ENCODE data around the gene TEC.
"Not testable (repeated sequence)": the region's sequence is repeated elsewhere in the genome, so short reads cannot be mapped to it uniquely, and the experiment has no call there.

TEC gene

DNA sequence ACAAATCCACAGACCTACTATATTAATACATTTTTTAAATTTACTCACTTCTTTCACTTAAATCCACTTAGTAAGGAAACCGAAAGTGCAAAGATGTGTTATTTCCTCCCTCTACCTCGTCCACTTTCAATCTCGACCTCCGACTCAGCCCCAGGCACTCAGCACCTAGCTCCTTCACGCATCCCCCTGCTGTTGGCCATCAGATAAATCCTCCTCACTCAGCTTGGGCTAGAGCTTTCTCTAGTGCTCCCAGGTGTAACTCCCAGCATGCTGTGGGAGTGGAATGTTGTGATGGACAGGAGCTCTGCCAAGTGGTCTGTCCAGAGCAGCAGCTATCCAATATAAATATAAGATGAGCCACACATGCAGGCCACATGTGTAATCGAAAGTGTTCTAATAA, 26.7 kb upstream of the TEC start:
- Histone ChIP-seq H3K27me3 (ENCODE audit: control insufficient read depth in 1 of 2, insufficient read depth in 2 of 2, low read length in 2 of 2) (no peaks in the 10 kb centered on the region), H3K4me1 (ENCODE audit: control insufficient read depth in 1 of 2, insufficient read depth in 2 of 2, low read length in 2 of 2) (no peaks in the 10 kb centered on the region), H3K4me3 (ENCODE audit: low read depth in 1 of 2, low read length in 2 of 2) (no peak overlapping the region), H3K36me3 (ENCODE audit: control insufficient read depth in 1 of 2, insufficient read depth in 2 of 2, low read length in 2 of 2) (no peaks in the 10 kb centered on the region), H3K9ac (ENCODE audit: low read depth in 1 of 2, low read length in 2 of 2) (no peak overlapping the region), H3K9me3 (ENCODE audit: control insufficient read depth in 1 of 2, low read length in 2 of 2) (no peaks in the 10 kb centered on the region), H3K27ac (ENCODE audit: low read depth, low read length) (no peak overlapping the region)

DNA sequence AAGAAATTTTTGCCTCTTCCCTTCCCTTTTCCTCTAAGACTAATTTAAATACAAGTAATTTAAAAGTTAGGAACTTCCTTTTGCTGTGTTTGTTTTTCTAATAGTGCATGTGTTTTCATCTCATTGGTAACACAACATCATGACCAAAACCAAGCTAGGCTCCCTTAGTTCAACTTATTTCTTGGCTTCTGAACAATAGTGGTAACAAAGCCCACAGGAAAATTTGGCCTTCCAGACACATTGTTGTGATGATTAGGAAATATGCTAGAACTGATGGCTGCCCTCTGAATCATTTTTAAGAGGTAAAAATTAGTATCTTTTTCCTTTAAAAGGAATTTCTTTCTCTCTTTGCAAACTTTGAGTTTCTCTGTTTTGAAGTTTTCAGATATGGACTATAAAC, 25.5 kb upstream of the TEC start:
- Histone ChIP-seq H3K4me3 (ENCODE audit: low read depth in 1 of 2, low read length in 2 of 2) (no peak overlapping the region), H3K27me3 (ENCODE audit: control insufficient read depth in 1 of 2, insufficient read depth in 2 of 2, low read length in 2 of 2) (no peaks in the 10 kb centered on the region), H3K36me3 (ENCODE audit: control insufficient read depth in 1 of 2, insufficient read depth in 2 of 2, low read length in 2 of 2) (no peaks in the 10 kb centered on the region), H3K27ac (ENCODE audit: low read depth, low read length) (no peak overlapping the region), H3K4me1 (ENCODE audit: control insufficient read depth in 1 of 2, insufficient read depth in 2 of 2, low read length in 2 of 2) (no peaks in the 10 kb centered on the region), H3K9ac (ENCODE audit: low read depth in 1 of 2, low read length in 2 of 2) (no peak overlapping the region), H3K9me3 (ENCODE audit: control insufficient read depth in 1 of 2, low read length in 2 of 2) (no peaks in the 10 kb centered on the region)

DNA sequence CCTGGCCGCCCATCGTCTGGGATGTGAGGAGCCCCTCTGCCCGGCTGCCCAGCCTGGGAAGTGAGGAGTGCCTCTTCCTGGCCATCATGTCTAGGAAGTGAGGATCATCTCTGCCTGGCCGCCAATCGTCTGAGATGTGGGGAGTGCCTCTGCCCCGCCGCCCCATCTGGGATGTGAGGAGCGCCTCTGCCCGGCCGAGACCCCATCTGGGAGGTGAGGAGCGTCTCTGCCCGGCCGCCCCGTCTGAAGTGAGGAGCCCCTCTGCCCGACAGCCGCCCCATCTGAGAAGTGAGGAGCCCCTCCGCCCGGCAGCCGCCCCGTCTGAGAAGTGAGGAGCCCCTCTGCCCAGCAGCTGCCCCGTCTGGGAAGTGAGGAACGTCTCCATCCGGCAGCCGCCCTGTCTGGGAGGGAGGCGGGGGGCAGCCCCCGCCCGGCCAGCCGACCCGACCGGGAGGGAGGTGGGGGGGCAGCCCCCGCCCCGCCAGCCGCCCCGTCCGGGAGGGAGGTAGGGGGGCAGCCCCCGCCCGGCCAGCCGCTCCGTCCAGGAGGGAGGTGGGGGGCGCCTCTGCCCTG, 22.7 kb upstream of the TEC start:
- not testable (repeated sequence) for H3K27me3 ChIP-seq (ENCODE audit: control insufficient read depth in 1 of 2, insufficient read depth in 2 of 2, low read length in 2 of 2); H3K4me1 ChIP-seq (ENCODE audit: control insufficient read depth in 1 of 2, insufficient read depth in 2 of 2, low read length in 2 of 2); H3K9ac ChIP-seq (ENCODE audit: low read depth in 1 of 2, low read length in 2 of 2); H3K36me3 ChIP-seq (ENCODE audit: control insufficient read depth in 1 of 2, insufficient read depth in 2 of 2, low read length in 2 of 2); H3K27ac ChIP-seq (ENCODE audit: low read depth, low read length); H3K9me3 ChIP-seq (ENCODE audit: control insufficient read depth in 1 of 2, low read length in 2 of 2); H3K4me3 ChIP-seq (ENCODE audit: low read depth in 1 of 2, low read length in 2 of 2)

DNA sequence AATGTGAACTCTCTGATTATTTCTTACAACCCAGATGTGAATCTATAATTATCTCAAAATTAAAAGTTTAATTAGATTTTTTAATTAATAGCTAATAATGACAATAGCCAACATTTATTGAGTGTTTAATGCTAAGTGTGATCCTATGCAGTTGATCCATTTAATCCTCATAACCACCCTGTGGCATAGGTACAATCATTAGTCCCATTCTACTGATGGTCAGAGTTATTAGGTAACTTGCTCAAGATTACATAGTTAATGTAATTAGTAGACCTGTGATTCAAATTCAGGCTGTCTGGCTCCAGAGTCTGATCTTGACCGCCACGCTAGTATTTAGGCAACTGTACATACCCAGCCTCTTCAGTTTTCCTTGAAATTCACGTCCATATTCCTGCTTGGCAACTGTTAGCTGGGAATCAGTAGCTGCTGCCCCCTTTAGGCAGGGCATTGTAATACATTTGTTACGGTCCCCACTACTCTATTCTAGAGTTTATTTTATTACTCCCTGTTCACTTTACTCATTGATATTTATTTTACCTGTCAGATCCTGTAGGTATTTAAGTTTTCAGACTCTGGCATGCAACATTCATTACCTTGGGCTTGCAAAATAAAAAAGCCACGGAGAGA, 20.6 kb upstream of the TEC start:
- no peak overlapping the region for H3K9ac ChIP-seq (ENCODE audit: low read depth in 1 of 2, low read length in 2 of 2)
- H3K27ac ChIP-seq (ENCODE audit: low read depth, low read length) = no peak overlapping the region
- no peaks in the 10 kb centered on the region for H3K9me3 ChIP-seq (ENCODE audit: control insufficient read depth in 1 of 2, low read length in 2 of 2)
- H3K36me3 ChIP-seq (ENCODE audit: control insufficient read depth in 1 of 2, insufficient read depth in 2 of 2, low read length in 2 of 2) = no peaks in the 10 kb centered on the region
- no peak overlapping the region for H3K4me3 ChIP-seq (ENCODE audit: low read depth in 1 of 2, low read length in 2 of 2)
- H3K4me1 ChIP-seq (ENCODE audit: control insufficient read depth in 1 of 2, insufficient read depth in 2 of 2, low read length in 2 of 2) = no peaks in the 10 kb centered on the region
- H3K27me3 ChIP-seq (ENCODE audit: control insufficient read depth in 1 of 2, insufficient read depth in 2 of 2, low read length in 2 of 2) = no peaks in the 10 kb centered on the region

DNA sequence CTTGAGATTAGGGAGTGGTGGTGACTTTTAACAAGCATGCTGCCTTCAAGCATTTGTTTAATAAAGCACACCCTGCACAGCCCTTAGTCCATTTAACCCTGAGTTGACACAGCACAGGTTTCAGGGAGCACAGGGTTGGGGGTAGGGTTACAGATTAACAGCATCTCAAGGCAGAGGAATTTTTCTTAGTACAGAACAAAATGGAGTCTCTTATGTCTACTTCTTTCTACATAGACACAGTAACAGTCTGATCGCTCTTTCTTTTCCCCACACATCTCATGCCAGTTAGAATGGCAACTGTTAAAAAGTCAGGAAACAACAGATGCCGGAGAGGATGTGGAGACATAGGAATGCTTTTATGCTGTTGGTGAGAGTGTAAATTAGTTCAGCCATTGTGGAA, 16.4 kb upstream of the TEC start:
- H3K4me1 ChIP-seq (ENCODE audit: control insufficient read depth in 1 of 2, insufficient read depth in 2 of 2, low read length in 2 of 2); H3K27me3 ChIP-seq (ENCODE audit: control insufficient read depth in 1 of 2, insufficient read depth in 2 of 2, low read length in 2 of 2); H3K9me3 ChIP-seq (ENCODE audit: control insufficient read depth in 1 of 2, low read length in 2 of 2): not testable (repeated sequence)

DNA sequence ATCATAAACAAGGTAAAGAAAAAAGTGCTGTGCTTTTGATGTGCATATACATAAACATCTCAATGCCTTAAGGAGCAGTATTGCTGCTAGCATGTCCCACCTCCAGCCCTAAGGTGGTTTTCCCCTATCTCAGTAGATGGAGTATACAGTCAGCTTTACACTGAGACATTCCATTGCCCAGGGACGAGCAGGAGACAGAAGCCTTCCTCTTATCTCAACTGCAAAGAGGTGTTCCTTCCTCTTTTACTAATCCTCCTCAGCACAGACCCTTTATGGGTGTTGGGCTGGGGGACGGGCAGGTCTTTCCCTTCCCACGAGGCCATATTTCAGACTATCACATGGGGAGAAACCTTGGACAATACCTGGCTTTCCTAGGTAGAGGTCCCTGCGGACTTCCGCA, 16.0 kb upstream of the TEC start:
- H3K27me3 ChIP-seq (ENCODE audit: control insufficient read depth in 1 of 2, insufficient read depth in 2 of 2, low read length in 2 of 2); H3K27ac ChIP-seq (ENCODE audit: low read depth, low read length): not testable (repeated sequence)

More for the DNA sequence above, 16.4 kb upstream of the TEC start:
- H3K27ac ChIP-seq (ENCODE audit: low read depth, low read length); H3K9ac ChIP-seq (ENCODE audit: low read depth in 1 of 2, low read length in 2 of 2); H3K4me3 ChIP-seq (ENCODE audit: low read depth in 1 of 2, low read length in 2 of 2); H3K36me3 ChIP-seq (ENCODE audit: control insufficient read depth in 1 of 2, insufficient read depth in 2 of 2, low read length in 2 of 2): not testable (repeated sequence)

DNA sequence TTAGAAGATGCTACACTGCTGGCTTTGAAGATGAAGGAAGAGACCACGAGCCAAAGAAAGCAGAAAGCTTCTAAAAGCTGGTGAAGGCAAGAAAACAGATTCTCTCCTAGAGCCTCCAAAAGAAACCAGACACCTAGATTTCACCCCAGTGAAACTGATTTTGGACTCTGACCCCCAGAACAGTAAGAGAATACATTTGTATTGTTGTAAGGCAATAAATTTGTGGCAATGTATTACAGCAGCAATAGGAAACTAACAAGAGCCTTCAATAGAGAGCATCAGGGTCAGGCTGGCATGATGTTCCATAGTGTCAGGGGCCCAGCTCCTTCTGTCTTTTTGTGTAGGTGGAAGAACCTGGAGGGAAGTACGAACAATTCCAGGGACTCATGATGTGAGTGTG, 6.0 kb upstream of the TEC start:
- Histone ChIP-seq H3K4me3 (ENCODE audit: low read depth in 1 of 2, low read length in 2 of 2) (no peak overlapping the region), H3K4me1 (ENCODE audit: control insufficient read depth in 1 of 2, insufficient read depth in 2 of 2, low read length in 2 of 2) (peaks cover 0 to 9% of the 10 kb centered on the region in 2 donors), H3K27ac (ENCODE audit: low read depth, low read length) (no peak overlapping the region), H3K9ac (ENCODE audit: low read depth in 1 of 2, low read length in 2 of 2) (no peak overlapping the region), H3K9me3 (ENCODE audit: control insufficient read depth in 1 of 2, low read length in 2 of 2) (peaks cover 0 to 5% of the 10 kb centered on the region in 2 donors), H3K27me3 (ENCODE audit: control insufficient read depth in 1 of 2, insufficient read depth in 2 of 2, low read length in 2 of 2) (no peaks in the 10 kb centered on the region), H3K36me3 (ENCODE audit: control insufficient read depth in 1 of 2, insufficient read depth in 2 of 2, low read length in 2 of 2) (no peaks in the 10 kb centered on the region)

More for the DNA sequence above, 16.0 kb upstream of the TEC start:
- H3K4me3 ChIP-seq (ENCODE audit: low read depth in 1 of 2, low read length in 2 of 2); H3K9ac ChIP-seq (ENCODE audit: low read depth in 1 of 2, low read length in 2 of 2); H3K4me1 ChIP-seq (ENCODE audit: control insufficient read depth in 1 of 2, insufficient read depth in 2 of 2, low read length in 2 of 2); H3K36me3 ChIP-seq (ENCODE audit: control insufficient read depth in 1 of 2, insufficient read depth in 2 of 2, low read length in 2 of 2); H3K9me3 ChIP-seq (ENCODE audit: control insufficient read depth in 1 of 2, low read length in 2 of 2): not testable (repeated sequence)

DNA sequence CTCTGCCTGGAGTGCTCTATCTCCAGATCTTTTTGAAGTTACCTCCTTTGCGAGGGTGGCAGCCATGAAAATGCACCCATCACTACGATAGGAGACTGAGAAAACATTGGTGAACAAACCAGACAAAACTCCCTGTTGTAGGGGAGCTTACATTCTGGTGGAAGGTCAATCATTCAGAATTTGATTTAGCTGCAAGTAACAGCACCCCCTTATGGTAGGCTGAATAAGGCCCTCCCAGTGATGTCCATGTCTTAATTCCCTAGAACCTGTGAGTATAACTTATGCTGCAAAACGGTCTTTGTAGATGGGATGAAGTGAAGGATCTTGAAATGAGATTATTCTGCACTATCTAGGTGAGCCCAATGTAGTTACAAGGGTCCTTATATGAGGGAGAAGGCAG, 5.6 kb upstream of the TEC start:
- H3K27ac ChIP-seq (ENCODE audit: low read depth, low read length) = no peak overlapping the region
- H3K4me3 ChIP-seq (ENCODE audit: low read depth in 1 of 2, low read length in 2 of 2) = no peak overlapping the region
- H3K9me3 ChIP-seq (ENCODE audit: control insufficient read depth in 1 of 2, low read length in 2 of 2) = peaks cover 0 to 5% of the 10 kb centered on the region in 2 donors
- H3K4me1 ChIP-seq (ENCODE audit: control insufficient read depth in 1 of 2, insufficient read depth in 2 of 2, low read length in 2 of 2) = peaks cover 4 to 13% of the 10 kb centered on the region in 2 donors
- no peaks in the 10 kb centered on the region for H3K27me3 ChIP-seq (ENCODE audit: control insufficient read depth in 1 of 2, insufficient read depth in 2 of 2, low read length in 2 of 2)
- no peaks in the 10 kb centered on the region for H3K36me3 ChIP-seq (ENCODE audit: control insufficient read depth in 1 of 2, insufficient read depth in 2 of 2, low read length in 2 of 2)
- H3K9ac ChIP-seq (ENCODE audit: low read depth in 1 of 2, low read length in 2 of 2) = no peak overlapping the region

DNA sequence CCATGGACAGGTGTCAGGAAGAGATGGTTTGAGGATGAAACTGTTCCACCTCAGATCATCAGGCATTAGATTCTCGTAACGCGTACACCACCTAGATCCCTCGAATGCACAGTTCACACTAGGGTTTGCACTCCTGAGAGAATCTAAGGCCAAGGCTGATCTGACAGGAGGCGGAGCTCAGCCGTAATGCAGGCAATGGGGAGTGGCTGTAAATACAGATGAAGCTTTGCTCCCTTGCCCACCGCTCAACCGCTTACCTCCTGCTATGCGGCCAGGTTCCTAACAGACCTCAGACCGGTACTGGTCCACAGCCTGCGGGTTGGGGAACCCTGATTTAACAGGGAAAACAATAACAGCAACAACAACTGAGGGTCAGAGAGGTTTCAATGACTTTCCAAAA, 2.0 kb upstream of the TEC start:
- Histone ChIP-seq H3K27me3 (ENCODE audit: control insufficient read depth in 1 of 2, insufficient read depth in 2 of 2, low read length in 2 of 2) (no peaks in the 10 kb centered on the region), H3K9me3 (ENCODE audit: control insufficient read depth in 1 of 2, low read length in 2 of 2) (no peaks in the 10 kb centered on the region), H3K36me3 (ENCODE audit: control insufficient read depth in 1 of 2, insufficient read depth in 2 of 2, low read length in 2 of 2) (no peaks in the 10 kb centered on the region), H3K9ac (ENCODE audit: low read depth in 1 of 2, low read length in 2 of 2) (no peak overlapping the region), H3K27ac (ENCODE audit: low read depth, low read length) (no peak overlapping the region), H3K4me3 (ENCODE audit: low read depth in 1 of 2, low read length in 2 of 2) (no peak overlapping the region), H3K4me1 (ENCODE audit: control insufficient read depth in 1 of 2, insufficient read depth in 2 of 2, low read length in 2 of 2) (peaks cover 12 to 28% of the 10 kb centered on the region in 2 donors)

DNA sequence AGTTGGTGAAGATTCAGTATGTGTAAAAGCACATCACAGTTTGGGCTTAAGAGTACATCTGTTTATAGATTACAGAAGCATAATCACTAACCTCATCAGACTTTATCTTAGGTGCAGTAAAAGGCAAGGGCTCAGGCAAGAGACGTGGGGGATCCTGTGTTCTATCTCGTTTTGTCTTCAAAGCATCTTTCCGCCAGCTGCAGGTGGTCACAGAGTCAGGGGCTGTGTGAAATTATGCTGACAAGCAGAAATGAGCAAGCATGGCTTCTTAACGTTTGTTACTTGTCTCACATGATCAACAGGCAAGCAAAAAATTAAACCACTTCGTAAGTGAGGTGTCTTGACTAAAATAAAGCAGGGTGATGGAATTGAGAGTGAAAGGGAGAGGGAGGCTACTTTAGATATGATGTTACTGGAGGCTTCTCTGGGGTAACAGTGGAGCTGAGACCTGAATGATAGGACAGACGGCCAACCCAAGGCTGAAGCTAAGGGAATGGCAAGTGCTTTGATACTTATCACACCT, 1.4 kb upstream of the TEC start:
- no peaks in the 10 kb centered on the region for H3K36me3 ChIP-seq (ENCODE audit: control insufficient read depth in 1 of 2, insufficient read depth in 2 of 2, low read length in 2 of 2)
- peaks cover 12 to 28% of the 10 kb centered on the region in 2 donors for H3K4me1 ChIP-seq (ENCODE audit: control insufficient read depth in 1 of 2, insufficient read depth in 2 of 2, low read length in 2 of 2)
- no peak overlapping the region for H3K9ac ChIP-seq (ENCODE audit: low read depth in 1 of 2, low read length in 2 of 2)
- H3K27ac ChIP-seq (ENCODE audit: low read depth, low read length) = no peak overlapping the region
- no peaks in the 10 kb centered on the region for H3K27me3 ChIP-seq (ENCODE audit: control insufficient read depth in 1 of 2, insufficient read depth in 2 of 2, low read length in 2 of 2)
- no peak overlapping the region for H3K4me3 ChIP-seq (ENCODE audit: low read depth in 1 of 2, low read length in 2 of 2)
- no peaks in the 10 kb centered on the region for H3K9me3 ChIP-seq (ENCODE audit: control insufficient read depth in 1 of 2, low read length in 2 of 2)

Measured in duodenal mucosa (tissue), 2 donors.